ENCODE measurements around the gene ZFHX2. TPM values are rescaled to one million over a fixed set of nuclear protein-coding genes. Genes with fewer than 3 reads are reported as not detected.

ZFHX2 gene
- total RNA-seq, 1 experiment from 2014 or later: 3.7 TPM

DNA sequence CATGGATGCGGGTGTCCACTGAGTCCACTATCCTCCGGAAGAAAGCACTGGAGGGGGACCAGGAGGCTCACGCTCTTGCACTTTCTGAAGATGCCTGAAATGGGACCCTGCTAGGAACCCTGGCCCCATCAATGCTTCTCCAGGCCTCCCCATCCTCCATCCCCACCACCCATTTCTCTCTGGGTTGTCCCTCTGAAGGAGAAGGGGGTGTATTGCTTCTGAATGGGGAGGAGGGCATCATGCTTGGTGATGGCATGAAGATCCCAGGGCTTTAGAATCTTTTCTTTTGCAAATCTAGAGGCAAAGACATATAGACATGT lies 27.7 kb upstream of the ZFHX2 start:
- Mint-ChIP-seq H3K9me3 (ENCODE audit: low read depth, unreplicated experiment) (no peaks in the 10 kb centered on the region), H3K27me3 (ENCODE audit: unreplicated experiment) (peaks cover 66% of the 10 kb centered on the region), H3K36me3 (ENCODE audit: insufficient read depth, unreplicated experiment) (peaks cover 5% of the 10 kb centered on the region), H3K27ac (ENCODE audit: unreplicated experiment) (no peak overlapping the region), H3K4me3 (ENCODE audit: low read depth, unreplicated experiment) (no peak overlapping the region), H3K4me1 (ENCODE audit: low read depth, unreplicated experiment) (no peaks in the 10 kb centered on the region)
- TF ChIP-seq, protein P1, sequence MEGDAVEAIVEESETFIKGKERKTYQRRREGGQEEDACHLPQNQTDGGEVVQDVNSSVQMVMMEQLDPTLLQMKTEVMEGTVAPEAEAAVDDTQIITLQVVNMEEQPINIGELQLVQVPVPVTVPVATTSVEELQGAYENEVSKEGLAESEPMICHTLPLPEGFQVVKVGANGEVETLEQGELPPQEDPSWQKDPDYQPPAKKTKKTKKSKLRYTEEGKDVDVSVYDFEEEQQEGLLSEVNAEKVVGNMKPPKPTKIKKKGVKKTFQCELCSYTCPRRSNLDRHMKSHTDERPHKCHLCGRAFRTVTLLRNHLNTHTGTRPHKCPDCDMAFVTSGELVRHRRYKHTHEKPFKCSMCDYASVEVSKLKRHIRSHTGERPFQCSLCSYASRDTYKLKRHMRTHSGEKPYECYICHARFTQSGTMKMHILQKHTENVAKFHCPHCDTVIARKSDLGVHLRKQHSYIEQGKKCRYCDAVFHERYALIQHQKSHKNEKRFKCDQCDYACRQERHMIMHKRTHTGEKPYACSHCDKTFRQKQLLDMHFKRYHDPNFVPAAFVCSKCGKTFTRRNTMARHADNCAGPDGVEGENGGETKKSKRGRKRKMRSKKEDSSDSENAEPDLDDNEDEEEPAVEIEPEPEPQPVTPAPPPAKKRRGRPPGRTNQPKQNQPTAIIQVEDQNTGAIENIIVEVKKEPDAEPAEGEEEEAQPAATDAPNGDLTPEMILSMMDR (IDR thresholded peaks at IDR 0.05; ENCODE audit: unreplicated experiment): no peak
- DNase-seq: no peak
- intact Hi-C loops (cut with micrococcal nuclease; ENCODE audit: unreplicated experiment): no loop called here
- CTCF ChIA-PET: no interaction called here
- no TSS peak for BruUV-seq (replicated peaks)

DNA sequence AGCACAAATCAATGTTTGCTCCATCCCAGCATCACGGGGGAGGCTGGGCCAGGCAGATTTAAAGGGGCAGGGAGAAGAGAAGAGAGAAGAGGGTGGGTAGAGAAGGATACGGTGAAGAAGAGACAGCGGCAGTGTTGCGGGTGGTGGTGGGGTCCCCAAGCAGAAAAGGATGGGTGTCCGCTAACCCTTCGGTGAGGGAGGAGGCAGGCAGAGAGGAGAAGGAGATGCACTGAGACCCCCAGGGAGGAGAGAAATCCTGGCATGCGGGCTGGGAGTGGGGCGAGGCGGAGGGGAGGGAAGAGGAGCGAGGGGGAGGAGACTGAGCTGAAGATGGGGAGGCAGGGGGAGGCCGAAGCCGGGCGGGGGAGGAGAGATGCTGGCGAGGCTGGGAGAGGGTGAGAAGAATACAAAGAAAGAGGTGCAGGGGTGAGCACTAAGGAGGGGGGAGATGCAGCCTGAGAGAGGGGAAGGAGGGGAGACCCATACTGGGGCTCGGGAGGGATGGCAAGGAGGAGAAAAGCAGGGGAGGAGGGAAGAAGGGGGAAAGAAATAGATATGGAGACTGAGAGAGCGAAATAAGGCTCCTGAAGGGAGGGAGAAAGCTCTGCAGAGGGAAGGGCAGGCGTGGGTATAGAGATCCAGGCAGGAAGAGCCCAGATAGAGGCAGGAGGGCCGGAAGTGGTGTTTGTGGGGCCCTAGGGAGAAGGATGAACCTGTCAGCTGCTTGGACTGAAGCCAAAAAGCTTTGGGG lies 27.2 kb upstream of the ZFHX2 start, which contains the start of gene JPH4:
JPH4 (minus strand) TSS at position 231 of the 751 bp plus-strand sequence. CDS start 1,337 bp downstream, outside the sequence.
- Mint-ChIP-seq H3K9me3 (ENCODE audit: low read depth, unreplicated experiment) (no peaks in the 10 kb centered on the region), H3K4me3 (ENCODE audit: low read depth, unreplicated experiment) (no peak within 1 kb of the TSS), H3K27me3 (ENCODE audit: unreplicated experiment) (peaks cover 66% of the 10 kb centered on the region), H3K36me3 (ENCODE audit: insufficient read depth, unreplicated experiment) (peaks cover 5% of the 10 kb centered on the region), H3K4me1 (ENCODE audit: low read depth, unreplicated experiment) (no peaks in the 10 kb centered on the region), H3K27ac (ENCODE audit: unreplicated experiment) (no peak within 1 kb of the TSS)
- no peak for DNase-seq
- intact Hi-C loops (cut with micrococcal nuclease; ENCODE audit: unreplicated experiment): no loop called here
- TF ChIP-seq, protein P1 (IDR thresholded peaks at IDR 0.05; ENCODE audit: unreplicated experiment): no peak
- BruUV-seq (replicated peaks): no TSS peak
- CTCF ChIA-PET: no interaction called here

DNA sequence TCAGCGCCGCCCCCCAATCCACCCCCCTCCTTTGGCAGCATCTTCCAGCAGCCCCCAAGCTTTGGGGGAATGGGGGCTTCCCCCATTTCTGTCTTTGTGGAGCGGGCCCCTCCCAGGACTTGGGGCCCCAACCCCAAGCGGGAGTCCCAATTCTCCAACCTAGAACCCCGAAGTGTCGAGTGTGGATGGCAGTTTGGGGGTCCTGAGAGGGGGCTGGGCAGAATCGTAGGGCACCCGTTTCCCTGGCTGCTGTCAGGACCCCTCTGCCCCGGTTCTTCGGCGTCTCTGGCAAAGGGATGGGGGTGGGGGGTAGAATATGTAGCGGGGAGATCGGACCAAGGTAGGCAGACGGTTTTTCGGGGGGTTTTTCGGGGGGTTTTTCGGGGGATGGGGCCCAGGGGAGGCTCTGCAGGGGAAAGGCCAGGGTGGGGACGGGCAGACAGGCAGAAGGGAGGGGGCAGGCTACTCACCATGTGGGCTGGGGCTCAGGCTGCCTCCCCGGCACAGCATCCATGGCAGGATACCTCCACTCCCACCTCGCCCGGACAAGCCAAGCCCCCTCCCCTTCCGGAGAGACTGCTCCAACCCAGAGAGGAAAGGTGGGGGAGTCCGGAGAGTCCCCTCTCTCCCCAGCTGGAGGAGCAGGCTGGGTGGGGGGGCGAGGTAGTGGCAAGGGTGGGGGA lies 26.3 kb upstream of the ZFHX2 start:
- Mint-ChIP-seq H3K36me3 (ENCODE audit: insufficient read depth, unreplicated experiment) (peaks cover 5% of the 10 kb centered on the region), H3K9me3 (ENCODE audit: low read depth, unreplicated experiment) (no peaks in the 10 kb centered on the region), H3K27me3 (ENCODE audit: unreplicated experiment) (peaks cover 69% of the 10 kb centered on the region), H3K4me3 (ENCODE audit: low read depth, unreplicated experiment) (no peak overlapping the region), H3K27ac (ENCODE audit: unreplicated experiment) (no peak overlapping the region), H3K4me1 (ENCODE audit: low read depth, unreplicated experiment) (no peaks in the 10 kb centered on the region)
- CTCF ChIA-PET: no interaction called here
- intact Hi-C loops (cut with micrococcal nuclease; ENCODE audit: unreplicated experiment): no loop called here
- DNase-seq: no peak
- no TSS peak for BruUV-seq (replicated peaks)
- TF ChIP-seq, protein P1 (IDR thresholded peaks at IDR 0.05; ENCODE audit: unreplicated experiment): no peak

- intact Hi-C loops (cut with micrococcal nuclease; ENCODE audit: unreplicated experiment): no loop called here
- Mint-ChIP-seq H3K4me1 (ENCODE audit: low read depth, unreplicated experiment) (peaks cover 3% of the 10 kb centered on the region), H3K27ac (ENCODE audit: unreplicated experiment) (no peak overlapping the region), H3K27me3 (ENCODE audit: unreplicated experiment) (peaks cover 69% of the 10 kb centered on the region), H3K36me3 (ENCODE audit: insufficient read depth, unreplicated experiment) (peaks cover 5% of the 10 kb centered on the region), H3K9me3 (ENCODE audit: low read depth, unreplicated experiment) (no peaks in the 10 kb centered on the region), H3K4me3 (ENCODE audit: low read depth, unreplicated experiment) (no peak overlapping the region)
- CTCF ChIA-PET: no interaction called here
- TF ChIP-seq, protein P1 (IDR thresholded peaks at IDR 0.05; ENCODE audit: unreplicated experiment): no peak
- no peak for DNase-seq
- BruUV-seq (replicated peaks): no TSS peak
These were observed 25.6 kb upstream of the ZFHX2 start for GRCh38 chr14:23577004-23577681.
